HepG2 (cell line): ENCODE data around the gene AJUBA. TPM values are rescaled to one million over a fixed set of nuclear protein-coding genes. Genes with fewer than 3 reads are reported as not detected.

ENCODE experiments used
- ESRRA ChIP-seq: sonication (generic); formaldehyde crosslinking; IDR thresholded peaks from 2 replicates; pipeline ENCODE4 v1.5.1; 2020; ENCODE audit warnings: mild to moderate bottlenecking, low read depth, missing genetic modification reagents
- EZH2 ChIP-seq: conservative IDR thresholded peaks from 2 replicates; pipeline ENCODE4 v1.6.1; 2012; ENCODE audit warnings: mild to moderate bottlenecking, low read depth, low read length, moderate library complexity
- JUNB ChIP-seq: sonication (generic); formaldehyde crosslinking; IDR thresholded peaks from 2 replicates; pipeline ENCODE4 v1.8.0; 2022; ENCODE audit warnings: missing genetic modification reagents, mild to moderate bottlenecking, borderline replicate concordance
- KDM5B ChIP-seq: sonication (generic); formaldehyde crosslinking; IDR thresholded peaks from 2 replicates; pipeline ENCODE4 v1.4.0; 2020; ENCODE audit warnings: missing genetic modification reagents, mild to moderate bottlenecking, borderline replicate concordance
- KLF13 ChIP-seq: sonication (generic); formaldehyde crosslinking; IDR thresholded peaks from 2 replicates; pipeline ENCODE4 v1.4.0; 2020; ENCODE audit warnings: mild to moderate bottlenecking, missing genetic modification reagents
- RFX5 ChIP-seq: IDR thresholded peaks from 2 replicates; pipeline ENCODE4 v1.6.1; 2011; ENCODE audit warnings: low read depth, low read length, improper control_type of control experiment
- SMAD3 ChIP-seq: sonication (generic); formaldehyde crosslinking; IDR thresholded peaks from 2 replicates; pipeline ENCODE4 v1.4.0; 2020; ENCODE audit warnings: missing genetic modification reagents
- TSC22D2 ChIP-seq: sonication (generic); formaldehyde crosslinking; IDR thresholded peaks from 2 replicates; pipeline ENCODE4 v1.5.1; 2020; ENCODE audit warnings: missing genetic modification reagents, mild to moderate bottlenecking, borderline replicate concordance
- ZFP37 ChIP-seq: sonication (generic); formaldehyde crosslinking; IDR thresholded peaks from 2 replicates; pipeline ENCODE4 v1.4.0; 2020; ENCODE audit warnings: missing genetic modification reagents, borderline replicate concordance
- ZNF230 ChIP-seq: sonication (generic); formaldehyde crosslinking; IDR thresholded peaks from 2 replicates; pipeline ENCODE4 v1.4.0; 2020; ENCODE audit warnings: mild to moderate bottlenecking, missing genetic modification reagents
- ZNF317 ChIP-seq: sonication (generic); formaldehyde crosslinking; IDR thresholded peaks from 2 replicates; pipeline ENCODE4 v1.5.0; 2020; ENCODE audit warnings: mild to moderate bottlenecking, missing genetic modification reagents
- ZNF577 ChIP-seq: sonication (generic); formaldehyde crosslinking; IDR thresholded peaks from 2 replicates; pipeline ENCODE4 v1.4.0; 2020; ENCODE audit warnings: mild to moderate bottlenecking, low read depth, missing genetic modification reagents, borderline replicate concordance
- ZNF660 ChIP-seq: sonication (generic); formaldehyde crosslinking; IDR thresholded peaks from 2 replicates; pipeline ENCODE4 v1.5.1; 2020; ENCODE audit warnings: mild to moderate bottlenecking, low read depth, missing genetic modification reagents, borderline replicate concordance
- polyA plus RNA-seq, 8 experiments: library from polyadenylated mRNA; depleted of rRNA in 3 of 8; stranded (reverse) in 7 of 8; unstranded in 1 of 8; fragments of >200 nt; fragmentation: Illumina TruSeq in 4 of 8; extraction: Trizol in 4 of 8; gene quantifications; 2 replicates each; pipeline versions ENCODE4 v1.2.1 to v1.2.3, GENCODE V29; 2011 to 2016; ENCODE audit warnings: low read depth in 4 of 8, missing spikeins in 1 of 8, mixed read lengths in 1 of 8; ENCODE audit not compliant: insufficient read depth in 1 of 8
- total RNA-seq, 5 experiments: library from RNA; depleted of rRNA; stranded (reverse); fragments of >200 nt; fragmentation: Illumina TruSeq; extraction: Trizol; gene quantifications; 2 replicates each; pipeline ENCODE4 v1.2.3, GENCODE V29; 2016; ENCODE audit warnings: low read depth in 1 of 5
- TF ChIP-seq, protein P1 (sequence below): sonication (generic); formaldehyde crosslinking; IDR thresholded peaks from 2 replicates; pipeline ENCODE4 v1.5.1; 2020; ENCODE audit warnings: mild to moderate bottlenecking, missing genetic modification reagents, borderline replicate concordance
- TF ChIP-seq, protein P2 (sequence below): sonication (generic); formaldehyde crosslinking; IDR thresholded peaks from 2 replicates; pipeline ENCODE4 v1.4.0; 2020; ENCODE audit warnings: mild to moderate bottlenecking, missing genetic modification reagents
- TF ChIP-seq, protein P3 (sequence below): sonication (generic); formaldehyde crosslinking; IDR thresholded peaks from 2 replicates; pipeline ENCODE4 v1.5.0; 2020; ENCODE audit warnings: missing genetic modification reagents
- TF ChIP-seq, protein P4 (sequence below): sonication (generic); formaldehyde crosslinking; IDR thresholded peaks from 2 replicates; pipeline ENCODE4 v1.5.1; 2020; ENCODE audit warnings: missing genetic modification reagents, mild to moderate bottlenecking, borderline replicate concordance
- TF ChIP-seq, protein P5 (sequence below): sonication (generic); formaldehyde crosslinking; IDR thresholded peaks from 2 replicates; pipeline ENCODE4 v1.9.0; 2021; ENCODE audit warnings: missing genetic modification reagents, borderline replicate concordance
- TF ChIP-seq, protein P6 (sequence below), 2 experiments: sonication (generic) in 1 of 2; formaldehyde crosslinking in 1 of 2; IDR thresholded peaks; 2 replicates each; pipeline versions ENCODE4 v1.4.0 to v1.6.1; 2018 to 2020; ENCODE audit warnings: missing genetic modification reagents in 2 of 2, borderline replicate concordance in 1 of 2, low read depth in 1 of 2, mild to moderate bottlenecking in 1 of 2, missing biosample characterization in 1 of 2

The AJUBA gene
- total and polyA plus RNA-seq, 2 of the 13 experiments (the other 11 are each of a cell fraction or from before 2014, with no cell fraction given), result 157 to 241 TPM

DNA sequence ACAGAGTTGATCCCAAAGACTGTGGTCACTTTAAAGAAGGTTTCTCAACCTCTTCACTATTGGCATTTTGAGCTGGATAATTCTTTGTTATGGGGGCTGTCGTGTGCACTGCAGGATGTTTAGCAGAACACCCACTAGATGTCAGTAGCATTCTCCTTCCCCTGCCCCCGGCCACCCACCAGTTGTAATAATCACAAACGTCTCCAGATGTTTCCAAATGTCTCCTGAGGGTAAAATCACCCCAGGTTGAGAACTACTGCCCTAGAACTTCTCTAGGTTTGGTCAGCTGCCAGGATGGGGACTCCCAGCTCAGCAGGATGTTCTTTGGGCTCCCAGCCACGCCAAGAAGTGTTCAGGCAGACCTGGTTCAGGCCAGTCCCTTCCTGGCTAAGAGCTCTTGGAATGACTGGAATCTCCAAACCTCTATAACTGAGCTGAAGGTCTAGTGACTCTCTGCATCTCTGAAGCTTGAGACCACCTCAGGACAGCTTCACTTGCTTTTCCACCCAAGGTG lies 12.5 kb upstream of the AJUBA start (continued):
- TF ChIP-seq JUNB (no peak), EZH2 (no peak), KDM5B (0 out of 2 replicates have a peak, but pooled peaks have one; percentile 44), TSC22D2 (CRISPR knock-in tag) (0 out of 2 replicates have a peak, but pooled peaks have one; percentile 29), SMAD3 (CRISPR knock-in tag) (0 out of 2 replicates have a peak, but pooled peaks have one; percentile 44), KLF13 (CRISPR knock-in tag) (no peak), RFX5 (no peak), ZNF230 (0 out of 2 replicates have a peak, but pooled peaks have one; percentile 69), ZNF317 (CRISPR knock-in tag) (peak; percentile 79), ZFP37 (CRISPR knock-in tag) (no peak), ZNF660 (CRISPR knock-in tag) (no peak), ZNF577 (CRISPR knock-in tag) (0 out of 2 replicates have a peak, but pooled peaks have one; percentile 29), ESRRA (CRISPR knock-in tag) (0 out of 2 replicates have a peak, but pooled peaks have one; percentile 31)
- TF ChIP-seq, protein P1, sequence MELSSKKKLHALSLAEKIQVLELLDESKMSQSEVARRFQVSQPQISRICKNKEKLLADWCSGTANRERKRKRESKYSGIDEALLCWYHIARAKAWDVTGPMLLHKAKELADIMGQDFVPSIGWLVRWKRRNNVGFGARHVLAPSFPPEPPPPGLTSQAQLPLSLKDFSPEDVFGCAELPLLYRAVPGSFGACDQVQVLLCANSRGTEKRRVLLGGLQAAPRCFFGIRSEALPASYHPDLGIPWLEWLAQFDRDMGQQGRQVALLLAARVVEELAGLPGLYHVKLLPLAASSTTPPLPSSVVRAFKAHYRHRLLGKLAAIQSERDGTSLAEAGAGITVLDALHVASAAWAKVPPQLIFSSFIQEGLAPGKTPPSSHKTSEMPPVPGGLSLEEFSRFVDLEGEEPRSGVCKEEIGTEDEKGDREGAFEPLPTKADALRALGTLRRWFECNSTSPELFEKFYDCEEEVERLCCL (CRISPR knock-in tag), result no peak
- TF ChIP-seq, protein P2, sequence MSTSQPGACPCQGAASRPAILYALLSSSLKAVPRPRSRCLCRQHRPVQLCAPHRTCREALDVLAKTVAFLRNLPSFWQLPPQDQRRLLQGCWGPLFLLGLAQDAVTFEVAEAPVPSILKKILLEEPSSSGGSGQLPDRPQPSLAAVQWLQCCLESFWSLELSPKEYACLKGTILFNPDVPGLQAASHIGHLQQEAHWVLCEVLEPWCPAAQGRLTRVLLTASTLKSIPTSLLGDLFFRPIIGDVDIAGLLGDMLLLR, result no peak
- TF ChIP-seq, protein P3, sequence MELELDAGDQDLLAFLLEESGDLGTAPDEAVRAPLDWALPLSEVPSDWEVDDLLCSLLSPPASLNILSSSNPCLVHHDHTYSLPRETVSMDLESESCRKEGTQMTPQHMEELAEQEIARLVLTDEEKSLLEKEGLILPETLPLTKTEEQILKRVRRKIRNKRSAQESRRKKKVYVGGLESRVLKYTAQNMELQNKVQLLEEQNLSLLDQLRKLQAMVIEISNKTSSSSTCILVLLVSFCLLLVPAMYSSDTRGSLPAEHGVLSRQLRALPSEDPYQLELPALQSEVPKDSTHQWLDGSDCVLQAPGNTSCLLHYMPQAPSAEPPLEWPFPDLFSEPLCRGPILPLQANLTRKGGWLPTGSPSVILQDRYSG (CRISPR knock-in tag), result no peak
- TF ChIP-seq, protein P4, sequence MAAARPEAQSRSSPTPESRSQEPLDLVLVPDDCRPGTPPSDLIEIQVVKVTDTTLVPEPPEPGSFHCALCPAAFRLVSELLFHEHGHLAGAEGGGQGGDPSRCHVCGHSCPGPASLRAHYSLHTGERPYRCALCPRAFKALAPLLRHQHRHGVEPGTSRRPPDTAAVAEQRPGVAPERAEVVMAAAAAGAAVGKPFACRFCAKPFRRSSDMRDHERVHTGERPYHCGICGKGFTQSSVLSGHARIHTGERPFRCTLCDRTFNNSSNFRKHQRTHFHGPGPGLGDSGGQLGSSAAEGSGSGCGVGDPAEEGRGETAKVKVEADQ (CRISPR knock-in tag), result no peak
- TF ChIP-seq, protein P5, sequence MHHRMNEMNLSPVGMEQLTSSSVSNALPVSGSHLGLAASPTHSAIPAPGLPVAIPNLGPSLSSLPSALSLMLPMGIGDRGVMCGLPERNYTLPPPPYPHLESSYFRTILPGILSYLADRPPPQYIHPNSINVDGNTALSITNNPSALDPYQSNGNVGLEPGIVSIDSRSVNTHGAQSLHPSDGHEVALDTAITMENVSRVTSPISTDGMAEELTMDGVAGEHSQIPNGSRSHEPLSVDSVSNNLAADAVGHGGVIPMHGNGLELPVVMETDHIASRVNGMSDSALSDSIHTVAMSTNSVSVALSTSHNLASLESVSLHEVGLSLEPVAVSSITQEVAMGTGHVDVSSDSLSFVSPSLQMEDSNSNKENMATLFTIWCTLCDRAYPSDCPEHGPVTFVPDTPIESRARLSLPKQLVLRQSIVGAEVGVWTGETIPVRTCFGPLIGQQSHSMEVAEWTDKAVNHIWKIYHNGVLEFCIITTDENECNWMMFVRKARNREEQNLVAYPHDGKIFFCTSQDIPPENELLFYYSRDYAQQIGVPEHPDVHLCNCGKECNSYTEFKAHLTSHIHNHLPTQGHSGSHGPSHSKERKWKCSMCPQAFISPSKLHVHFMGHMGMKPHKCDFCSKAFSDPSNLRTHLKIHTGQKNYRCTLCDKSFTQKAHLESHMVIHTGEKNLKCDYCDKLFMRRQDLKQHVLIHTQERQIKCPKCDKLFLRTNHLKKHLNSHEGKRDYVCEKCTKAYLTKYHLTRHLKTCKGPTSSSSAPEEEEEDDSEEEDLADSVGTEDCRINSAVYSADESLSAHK (CRISPR knock-in tag), result no peak
- TF ChIP-seq, protein P6, sequence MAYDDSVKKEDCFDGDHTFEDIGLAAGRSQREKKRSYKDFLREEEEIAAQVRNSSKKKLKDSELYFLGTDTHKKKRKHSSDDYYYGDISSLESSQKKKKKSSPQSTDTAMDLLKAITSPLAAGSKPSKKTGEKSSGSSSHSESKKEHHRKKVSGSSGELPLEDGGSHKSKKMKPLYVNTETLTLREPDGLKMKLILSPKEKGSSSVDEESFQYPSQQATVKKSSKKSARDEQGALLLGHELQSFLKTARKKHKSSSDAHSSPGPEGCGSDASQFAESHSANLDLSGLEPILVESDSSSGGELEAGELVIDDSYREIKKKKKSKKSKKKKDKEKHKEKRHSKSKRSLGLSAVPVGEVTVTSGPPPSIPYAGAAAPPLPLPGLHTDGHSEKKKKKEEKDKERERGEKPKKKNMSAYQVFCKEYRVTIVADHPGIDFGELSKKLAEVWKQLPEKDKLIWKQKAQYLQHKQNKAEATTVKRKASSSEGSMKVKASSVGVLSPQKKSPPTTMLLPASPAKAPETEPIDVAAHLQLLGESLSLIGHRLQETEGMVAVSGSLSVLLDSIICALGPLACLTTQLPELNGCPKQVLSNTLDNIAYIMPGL (CRISPR knock-in tag; IDR thresholded peaks at IDR 0.05; ENCODE audit: borderline replicate concordance in 1 of 2, low read depth in 1 of 2), result peak; percentile 53 to 68; a peak in 2 of 4 replicates
